Spleen (tissue), 11 donors: ENCODE measurements around the gene HEPHL1. TPM values are rescaled to one million over a fixed set of nuclear protein-coding genes. Genes with fewer than 3 reads are reported as not detected.

Source experiments
- DNase-seq: peaks from one replicate; pipeline ENCODE4 v3.0.0-alpha.2; 2020
- H3K27ac ChIP-seq, 8 donors: fragments of 200-600 bp; sonication (generic) in 7 of 8; 1 replicate in 4 of 8; 2 replicates in 4 of 8; pipeline versions ENCODE4 v1.5.0 to v1.8.0; 2016 to 2021; ENCODE audit warnings: inconsistent platforms in 4 of 8, mild to moderate bottlenecking in 4 of 8, moderate library complexity in 1 of 8
- H3K27me3 ChIP-seq, 7 donors: fragments of 200-600 bp; sonication (generic) in 6 of 7; replicated peaks in 1 of 7; 1 replicate in 4 of 7; 2 replicates in 3 of 7; pipeline versions ENCODE4 v1.5.0 to v1.8.0; 2016 to 2021; ENCODE audit warnings: inconsistent platforms in 3 of 7, mild to moderate bottlenecking in 1 of 7
- H3K36me3 ChIP-seq, 6 donors: fragments of 200-600 bp; sonication (generic) in 5 of 6; 1 replicate in 4 of 6; 2 replicates in 2 of 6; pipeline versions ENCODE4 v1.5.0 to v1.8.0; 2016 to 2021; ENCODE audit warnings: inconsistent platforms in 2 of 6
- H3K4me1 ChIP-seq, 6 donors: fragments of 200-600 bp; sonication (generic) in 5 of 6; 1 replicate in 3 of 6; 2 replicates in 3 of 6; pipeline versions ENCODE4 v1.5.0 to v1.8.0; 2016 to 2021; ENCODE audit warnings: inconsistent platforms in 3 of 6
- H3K4me3 ChIP-seq, 8 donors: fragments of 200-600 bp; sonication (generic) in 7 of 8; 1 replicate in 4 of 8; 2 replicates in 4 of 8; pipeline versions ENCODE4 v1.5.0 to v1.8.0; 2016 to 2021; ENCODE audit warnings: inconsistent platforms in 4 of 8, mild to moderate bottlenecking in 4 of 8, moderate library complexity in 2 of 8
- H3K9me3 ChIP-seq, 8 donors: fragments of 200-600 bp; sonication (generic) in 7 of 8; 1 replicate in 4 of 8; 2 replicates in 4 of 8; pipeline versions ENCODE4 v1.5.0 to v1.8.0; 2016 to 2021; ENCODE audit warnings: inconsistent platforms in 4 of 8
- POLR2A ChIP-seq, 3 donors: fragments of 450-650 bp; IDR thresholded peaks; one replicate each; pipeline ENCODE4 v1.5.1; 2017; ENCODE audit warnings: antibody characterized with exemption in 3 of 3, mild to moderate bottlenecking in 1 of 3
- POLR2AphosphoS5 ChIP-seq, 3 donors: sonication (generic); formaldehyde crosslinking; IDR thresholded peaks; one replicate each; pipeline ENCODE4 v1.5.1; 2017; ENCODE audit warnings: antibody characterized with exemption in 3 of 3
- WGBS, 5 donors: extraction: QIAGEN DNeasy Blood & Tissue Kit in 3 of 5; methylation state at CpG; one replicate each; pipeline versions ENCODE4 v1.1.5 to v1.1.7; 2013 to 2018; 5-methylcytosine and 5-hydroxymethylcytosine counted together
- intact Hi-C: fragments of 100-400 bp; cut with DNase I; formaldehyde crosslinking; loops from one replicate; pipeline ENCODE4 v1.15.0; 2023; ENCODE audit warnings: low total_unique reads
- polyA plus RNA-seq, 3 donors: library from polyadenylated mRNA; stranded (reverse); fragments of 200-250 nt; gene quantifications; one replicate each; pipeline ENCODE4 v1.2.1, GENCODE V29; 2013
- total RNA-seq, 7 donors: library from RNA; depleted of rRNA in 3 of 7; stranded (reverse); fragments of >200 nt in 3 of 7; fragmentation: NEBNext Ultra II Directional in 4 of 7; extraction: Animal tissue kit (Norgen Biotek cat#: 25700) in 4 of 7; gene quantifications; one replicate each; pipeline versions ENCODE4 v1.1.0 to v1.2.1, GENCODE V29; 2016 to 2021
- TF ChIP-seq, protein P1 (sequence below), 11 experiments: fragments of 200-600 bp in 7 of 11; fragments of 450-650 bp in 4 of 11; sonication (generic) in 4 of 11; IDR thresholded peaks in 8 of 11; conservative IDR thresholded peaks in 3 of 11; 1 replicate in 7 of 11; 2 replicates in 4 of 11; pipeline versions ENCODE4 v1.4.0 to v1.8.0; 2016 to 2021; ENCODE audit warnings: antibody characterized with exemption in 11 of 11, inconsistent platforms in 4 of 11, mild to moderate bottlenecking in 1 of 11
- donor health status: healthy with polysubstance abuse.
- donor health status: DM: no; HTN: no; CAD: no; lungs with moderate emphysema.
- donor health status: DM: no; HTN: no; CAD: no.
- donor health status: Bipolar disorder and iron deficiency.
- donor health status: healthy.
- donor health status: DM: no; HTN: no; CAD: no.
- donor health status: DM: yes; HTN: yes; CAD: no.

The HEPHL1 gene
- total and polyA plus RNA-seq, 10 donors: not detected

DNA sequence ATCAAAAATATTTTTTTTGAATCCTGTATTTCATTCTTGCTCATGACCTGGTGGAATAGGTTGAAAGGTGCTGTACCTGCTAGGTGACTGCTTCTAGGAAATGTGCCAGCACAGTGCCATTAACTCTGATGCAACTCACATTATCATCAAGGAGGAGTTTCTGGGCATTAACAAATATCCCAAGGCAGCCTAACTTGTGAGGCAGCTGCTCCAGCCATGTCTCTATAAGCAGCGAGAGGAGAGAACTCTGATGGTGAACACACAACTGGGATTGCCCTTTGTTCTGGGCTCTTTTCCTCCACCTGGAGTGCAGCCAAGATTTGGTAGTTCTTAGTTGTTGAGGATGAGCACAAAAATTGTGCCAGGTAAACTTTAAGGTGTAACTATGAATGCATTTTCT is 25.6 kb downstream of the HEPHL1 start:
- no peaks in the 10 kb centered on the region for H3K4me1 ChIP-seq
- peaks cover 0 to 2% (median 0%) of the 10 kb centered on the region in 8 donors for H3K9me3 ChIP-seq
- 81 to 93% (median 83%) methylated on average over 1 of the region's 1 CpG for WGBS, 5 donors
- H3K27me3 ChIP-seq: no peaks in the 10 kb centered on the region
- H3K4me3 ChIP-seq: no peak overlapping the region
- no peaks in the 10 kb centered on the region for H3K36me3 ChIP-seq
- TF ChIP-seq POLR2AphosphoS5 (IDR thresholded peaks at IDR 0.05) (no peak), POLR2A (IDR thresholded peaks at IDR 0.05) (no peak)
- TF ChIP-seq, protein P1, sequence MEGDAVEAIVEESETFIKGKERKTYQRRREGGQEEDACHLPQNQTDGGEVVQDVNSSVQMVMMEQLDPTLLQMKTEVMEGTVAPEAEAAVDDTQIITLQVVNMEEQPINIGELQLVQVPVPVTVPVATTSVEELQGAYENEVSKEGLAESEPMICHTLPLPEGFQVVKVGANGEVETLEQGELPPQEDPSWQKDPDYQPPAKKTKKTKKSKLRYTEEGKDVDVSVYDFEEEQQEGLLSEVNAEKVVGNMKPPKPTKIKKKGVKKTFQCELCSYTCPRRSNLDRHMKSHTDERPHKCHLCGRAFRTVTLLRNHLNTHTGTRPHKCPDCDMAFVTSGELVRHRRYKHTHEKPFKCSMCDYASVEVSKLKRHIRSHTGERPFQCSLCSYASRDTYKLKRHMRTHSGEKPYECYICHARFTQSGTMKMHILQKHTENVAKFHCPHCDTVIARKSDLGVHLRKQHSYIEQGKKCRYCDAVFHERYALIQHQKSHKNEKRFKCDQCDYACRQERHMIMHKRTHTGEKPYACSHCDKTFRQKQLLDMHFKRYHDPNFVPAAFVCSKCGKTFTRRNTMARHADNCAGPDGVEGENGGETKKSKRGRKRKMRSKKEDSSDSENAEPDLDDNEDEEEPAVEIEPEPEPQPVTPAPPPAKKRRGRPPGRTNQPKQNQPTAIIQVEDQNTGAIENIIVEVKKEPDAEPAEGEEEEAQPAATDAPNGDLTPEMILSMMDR (IDR thresholded peaks at IDR 0.05 in 8 of 11, conservative IDR thresholded peaks at IDR 0.05 in 3 of 11): no peak
- intact Hi-C loops: no loop called here
- DNase-seq: no peak
- H3K27ac ChIP-seq: no peak overlapping the region

GRCh38 chr11:94048032-94048709 is 27.0 kb downstream of the HEPHL1 start:
- TF ChIP-seq POLR2AphosphoS5 (IDR thresholded peaks at IDR 0.05) (no peak), POLR2A (IDR thresholded peaks at IDR 0.05) (no peak)
- TF ChIP-seq, protein P1 (IDR thresholded peaks at IDR 0.05 in 8 of 11, conservative IDR thresholded peaks at IDR 0.05 in 3 of 11): no peak
- 86 to 94% (median 89%) methylated on average over 2 of the region's 2 CpGs for WGBS, 5 donors
- H3K9me3 ChIP-seq: peaks cover 0 to 4% (median 0%) of the 10 kb centered on the region in 8 donors
- H3K27ac ChIP-seq: no peak overlapping the region
- H3K4me1 ChIP-seq: no peaks in the 10 kb centered on the region
- H3K27me3 ChIP-seq: no peaks in the 10 kb centered on the region
- no peaks in the 10 kb centered on the region for H3K36me3 ChIP-seq
- intact Hi-C loops: no loop called here
- H3K4me3 ChIP-seq: no peak overlapping the region
- DNase-seq: no peak

DNA sequence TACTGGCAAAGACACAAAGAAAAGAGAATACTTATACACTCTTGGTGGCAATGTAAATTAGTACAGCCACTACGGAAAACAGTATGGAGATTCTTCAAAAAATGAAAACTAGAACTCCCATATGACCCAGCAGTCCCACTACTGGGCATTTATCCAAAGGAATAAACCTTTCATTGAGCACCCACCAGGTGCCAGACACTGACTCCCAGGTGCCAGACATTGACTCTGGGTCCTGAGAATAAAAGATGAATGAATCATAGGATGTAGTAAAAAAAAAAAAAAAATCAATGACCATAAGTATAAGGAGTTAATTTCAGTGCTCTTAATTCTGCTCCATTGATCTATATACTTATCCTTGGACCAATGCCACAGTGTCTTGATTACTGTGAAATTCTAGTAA is 28.2 kb downstream of the HEPHL1 start:
- intact Hi-C loops: no loop called here
- Histone ChIP-seq H3K36me3 (no peaks in the 10 kb centered on the region), H3K27ac (no peak overlapping the region), H3K9me3 (peaks cover 0 to 4% (median 0%) of the 10 kb centered on the region in 8 donors), H3K27me3 (no peaks in the 10 kb centered on the region), H3K4me1 (no peaks in the 10 kb centered on the region), H3K4me3 (no peak overlapping the region)
- WGBS, 5 donors: 75 to 92% (median 83%) methylated on average over 1 of the region's 1 CpG
- DNase-seq: no peak
- TF ChIP-seq POLR2A (IDR thresholded peaks at IDR 0.05) (no peak), POLR2AphosphoS5 (IDR thresholded peaks at IDR 0.05) (no peak)
- TF ChIP-seq, protein P1 (IDR thresholded peaks at IDR 0.05 in 8 of 11, conservative IDR thresholded peaks at IDR 0.05 in 3 of 11): no peak

- Histone ChIP-seq H3K27ac (no peak overlapping the region), H3K27me3 (peaks cover 0 to 8% (median 0%) of the 10 kb centered on the region in 7 donors), H3K4me1 (no peaks in the 10 kb centered on the region), H3K4me3 (no peak overlapping the region), H3K9me3 (no peaks in the 10 kb centered on the region), H3K36me3 (no peaks in the 10 kb centered on the region)
- intact Hi-C loops: no loop called here
- WGBS, 5 donors: 85 to 95% (median 91%) methylated on average over 1 of the region's 1 CpG
- DNase-seq: no peak
- TF ChIP-seq POLR2A (IDR thresholded peaks at IDR 0.05): no peak
- no peak for TF ChIP-seq POLR2AphosphoS5 (IDR thresholded peaks at IDR 0.05)
Observed at GRCh38 chr11:94058630-94059029, 37.5 kb downstream of the HEPHL1 start.
